ENCODE measurements around the gene SORL1-AS1.

Gene SORL1-AS1

DNA sequence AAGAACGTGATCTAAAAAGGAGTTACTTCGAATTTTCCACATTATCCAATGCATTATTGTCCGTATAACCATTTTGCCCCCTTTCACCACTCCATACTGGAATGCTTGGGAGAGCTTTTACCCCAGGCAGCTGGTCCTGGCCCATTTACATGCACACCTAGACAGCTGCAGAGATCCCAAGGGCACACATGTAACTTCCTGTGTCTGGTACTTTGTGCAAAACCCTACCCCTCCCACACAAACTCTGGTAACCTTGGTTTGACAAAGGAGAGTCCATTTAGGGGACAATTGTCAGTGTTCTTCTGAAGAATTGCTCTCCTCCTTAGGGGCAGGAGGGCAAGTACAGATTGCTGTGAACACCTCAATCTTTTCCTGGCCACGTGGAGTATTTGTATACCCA lies 58.0 kb downstream of the SORL1-AS1 start:
- in situ Hi-C loops (cut with MboI; ENCODE audit: low sequenced_read_pairs) = no loop called here

DNA sequence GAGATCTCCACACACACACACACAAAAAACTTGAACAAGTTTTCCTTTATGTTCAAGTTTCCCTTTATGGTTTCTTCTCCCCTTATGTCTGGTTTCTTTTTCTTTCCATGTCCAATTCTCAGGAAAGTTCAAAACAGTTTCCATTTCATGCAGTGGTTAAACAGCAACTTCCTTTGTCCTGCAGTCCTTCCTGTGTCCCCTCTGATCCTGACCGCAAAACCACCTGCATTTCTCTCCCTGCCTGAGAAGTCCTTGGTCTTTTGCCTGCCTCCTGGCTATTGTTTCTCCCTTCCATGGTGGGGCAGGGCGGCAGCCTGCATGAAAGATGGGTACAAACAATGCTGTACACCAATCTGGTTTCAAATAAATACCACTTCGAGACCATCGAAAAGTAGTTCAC lies 58.9 kb downstream of the SORL1-AS1 start:
- in situ Hi-C loops (cut with MboI; ENCODE audit: low sequenced_read_pairs) = no loop called here

DNA sequence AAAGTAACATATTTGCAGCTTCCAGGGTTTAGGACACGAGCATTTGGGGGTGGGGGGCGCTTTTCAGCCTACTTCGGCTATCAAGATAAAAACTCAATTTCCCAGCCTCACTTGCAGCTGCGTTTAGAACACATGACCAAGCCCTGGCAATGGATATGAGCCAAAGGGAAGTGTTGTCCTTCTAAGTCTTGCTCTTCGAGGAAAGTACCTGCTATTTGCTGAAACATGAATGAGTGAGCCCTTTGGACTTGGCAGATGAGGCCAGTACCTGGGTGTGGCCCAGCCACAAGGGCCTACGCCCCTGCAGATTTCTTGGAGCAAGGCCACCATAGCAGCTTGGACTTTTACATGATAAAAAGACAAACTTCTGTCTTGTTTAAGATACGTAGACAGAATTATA lies 60.9 kb downstream of the SORL1-AS1 start:
- in situ Hi-C loops (cut with MboI; ENCODE audit: low sequenced_read_pairs) = no loop called here

DNA sequence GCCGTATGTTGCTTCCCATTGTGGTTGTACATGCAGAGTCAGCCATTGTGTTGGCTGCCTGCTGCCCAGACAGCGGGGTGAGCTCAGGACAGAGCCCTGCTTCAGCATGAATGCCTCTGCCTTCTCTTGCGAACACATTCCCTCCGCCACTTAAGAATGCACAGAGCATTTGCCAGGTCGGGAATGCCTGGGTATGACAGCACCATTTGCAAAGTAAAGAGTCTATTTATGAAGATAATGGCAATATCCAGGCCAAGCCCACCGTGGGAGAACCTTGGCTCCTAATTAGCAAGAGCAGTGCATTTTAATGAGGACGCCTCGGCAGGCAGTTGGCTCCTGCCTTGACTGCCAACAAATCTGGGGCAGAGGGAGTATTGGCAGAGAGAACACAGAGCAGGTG lies 63.1 kb downstream of the SORL1-AS1 start:
- in situ Hi-C loops (cut with MboI; ENCODE audit: low sequenced_read_pairs) = no loop called here
